OCI-LY1 (cell line): ENCODE measurements around the gene SYN1.

Source experiments
- H2AFZ ChIP-seq: fragments of 200-600 bp; sonication (generic), shearing (Covaris generic); 2 replicates; pipeline ENCODE4 v1.6.0; 2014; ENCODE audit warnings: antibody characterized with exemption, mild to moderate bottlenecking, low read length
- H3F3A ChIP-seq: fragments of 200-600 bp; sonication (generic), shearing (Covaris generic); 2 replicates; pipeline ENCODE4 v1.6.0; 2014; ENCODE audit warnings: mild to moderate bottlenecking, antibody characterized with exemption, low read length, moderate library complexity; ENCODE audit not compliant: insufficient read depth
- H3K27ac ChIP-seq: fragments of 200-600 bp; sonication (generic); 2 replicates; pipeline ENCODE4 v1.5.1; 2014; ENCODE audit warnings: low read length, mixed run types, mild to moderate bottlenecking, low read depth; ENCODE audit not compliant: poor library complexity, severe bottlenecking
- H3K27me3 ChIP-seq: fragments of 200-600 bp; sonication (generic); 2 replicates; pipeline ENCODE4 v1.6.0; 2014; ENCODE audit warnings: antibody characterized with exemption, mild to moderate bottlenecking, low read length, moderate library complexity; ENCODE audit not compliant: insufficient read depth
- H3K36me3 ChIP-seq: fragments of 200-600 bp; sonication (generic); 2 replicates; pipeline ENCODE4 v1.6.1; 2014; ENCODE audit warnings: mild to moderate bottlenecking, antibody characterized with exemption, low read length, moderate library complexity, mixed read lengths; ENCODE audit not compliant: insufficient read depth
- H3K4me1 ChIP-seq: fragments of 200-600 bp; sonication (generic); 2 replicates; pipeline ENCODE4 v1.5.1; 2014; ENCODE audit warnings: mild to moderate bottlenecking, low read length, moderate library complexity; ENCODE audit not compliant: insufficient read depth, severe bottlenecking
- H3K4me2 ChIP-seq: fragments of 200-600 bp; sonication (generic), shearing (Covaris generic); 2 replicates; pipeline ENCODE4 v1.6.1; 2014; ENCODE audit warnings: low read length
- H3K4me3 ChIP-seq: fragments of 200-600 bp; sonication (generic); 2 replicates; pipeline ENCODE4 v1.5.1; 2014; ENCODE audit warnings: low read length, low read depth, mild to moderate bottlenecking, mixed read lengths; ENCODE audit not compliant: poor library complexity, severe bottlenecking
- H3K79me2 ChIP-seq: fragments of 200-600 bp; shearing (Covaris generic); 2 replicates; pipeline ENCODE4 v1.6.1; 2016; ENCODE audit warnings: mixed run types, low read length, mixed read lengths; ENCODE audit not compliant: insufficient read depth
- H3K9ac ChIP-seq: fragments of 200-600 bp; sonication (generic), shearing (Covaris generic); 2 replicates; pipeline ENCODE4 v1.6.1; 2014; ENCODE audit warnings: mild to moderate bottlenecking, low read length, mixed read lengths
- H3K9me2 ChIP-seq: fragments of 200-600 bp; sonication (generic), shearing (Covaris generic); 2 replicates; pipeline ENCODE4 v1.6.1; 2014; ENCODE audit warnings: low read depth, mild to moderate bottlenecking, low read length, mixed read lengths
- H3K9me3 ChIP-seq: fragments of 200-600 bp; shearing (Covaris generic); 2 replicates; pipeline ENCODE4 v1.6.1; 2014; ENCODE audit warnings: low read length, mixed read lengths
- H4K20me1 ChIP-seq: fragments of 200-600 bp; sonication (generic), shearing (Covaris generic); 2 replicates; pipeline ENCODE4 v1.6.0; 2016; ENCODE audit warnings: mild to moderate bottlenecking, low read length; ENCODE audit not compliant: insufficient read depth
- CTCF ChIP-seq: fragments of 200-600 bp; sonication (generic), shearing (Covaris generic); IDR thresholded peaks from 2 replicates; pipeline ENCODE4 v1.5.1; 2017; ENCODE audit warnings: mild to moderate bottlenecking, antibody characterized with exemption, low read length, moderate library complexity, mixed read lengths
- EZH2 ChIP-seq: fragments of 200-600 bp; sonication (generic), shearing (Covaris generic); IDR thresholded peaks from 2 replicates; pipeline ENCODE4 v1.8.0; 2017; ENCODE audit warnings: borderline replicate concordance, mixed run types, mild to moderate bottlenecking, antibody characterized with exemption, low read length, moderate library complexity, mixed read lengths

SYN1 gene

GRCh38 chrX:47586043-47586787 is 33.4 kb downstream of the SYN1 start:
- H3K27me3 ChIP-seq: no peaks in the 10 kb centered on the region
- TF ChIP-seq EZH2 (no peak), CTCF (no peak)
- H3K27ac ChIP-seq: no peak overlapping the region
- no peaks in the 10 kb centered on the region for H3F3A ChIP-seq
- no peaks in the 10 kb centered on the region for H3K9me2 ChIP-seq
- H3K4me3 ChIP-seq: no peak overlapping the region
- H4K20me1 ChIP-seq: no peaks in the 10 kb centered on the region
- H3K9me3 ChIP-seq: no peaks in the 10 kb centered on the region
- no peak overlapping the region for H3K4me2 ChIP-seq
- H3K36me3 ChIP-seq: no peaks in the 10 kb centered on the region
- no peaks in the 10 kb centered on the region for H3K4me1 ChIP-seq
- no peak overlapping the region for H3K9ac ChIP-seq
- no peaks in the 10 kb centered on the region for H3K79me2 ChIP-seq
- no peak overlapping the region for H2AFZ ChIP-seq

GRCh38 chrX:47585273-47585672 is 34.4 kb downstream of the SYN1 start:
- no peak for TF ChIP-seq CTCF
- TF ChIP-seq EZH2: no peak
- Histone ChIP-seq H3K4me1 (no peaks in the 10 kb centered on the region), H3K4me2 (no peak overlapping the region), H4K20me1 (no peaks in the 10 kb centered on the region), H3K9me2 (no peaks in the 10 kb centered on the region), H3K27ac (no peak overlapping the region), H3K9me3 (no peaks in the 10 kb centered on the region), H3K27me3 (no peaks in the 10 kb centered on the region), H3K4me3 (no peak overlapping the region), H3F3A (no peaks in the 10 kb centered on the region), H3K9ac (no peak overlapping the region), H3K79me2 (no peaks in the 10 kb centered on the region), H3K36me3 (no peaks in the 10 kb centered on the region), H2AFZ (no peak overlapping the region)

GRCh38 chrX:47584714-47585113 is 34.9 kb downstream of the SYN1 start:
- no peak overlapping the region for H3K9ac ChIP-seq

More at GRCh38 chrX:47584714-47585113, 34.9 kb downstream of the SYN1 start:
- no peak overlapping the region for H3K4me2 ChIP-seq
- no peaks in the 10 kb centered on the region for H3K9me2 ChIP-seq
- H3K27ac ChIP-seq: no peak overlapping the region
- TF ChIP-seq EZH2: no peak
- TF ChIP-seq CTCF: no peak
- no peaks in the 10 kb centered on the region for H3F3A ChIP-seq
- H3K79me2 ChIP-seq: no peaks in the 10 kb centered on the region
- no peak overlapping the region for H2AFZ ChIP-seq
- no peaks in the 10 kb centered on the region for H3K4me1 ChIP-seq
- no peaks in the 10 kb centered on the region for H3K9me3 ChIP-seq
- H4K20me1 ChIP-seq: no peaks in the 10 kb centered on the region
- H3K4me3 ChIP-seq: no peak overlapping the region
- H3K36me3 ChIP-seq: no peaks in the 10 kb centered on the region
- no peaks in the 10 kb centered on the region for H3K27me3 ChIP-seq
